ENCODE data around the gene CDH19.

DNA sequence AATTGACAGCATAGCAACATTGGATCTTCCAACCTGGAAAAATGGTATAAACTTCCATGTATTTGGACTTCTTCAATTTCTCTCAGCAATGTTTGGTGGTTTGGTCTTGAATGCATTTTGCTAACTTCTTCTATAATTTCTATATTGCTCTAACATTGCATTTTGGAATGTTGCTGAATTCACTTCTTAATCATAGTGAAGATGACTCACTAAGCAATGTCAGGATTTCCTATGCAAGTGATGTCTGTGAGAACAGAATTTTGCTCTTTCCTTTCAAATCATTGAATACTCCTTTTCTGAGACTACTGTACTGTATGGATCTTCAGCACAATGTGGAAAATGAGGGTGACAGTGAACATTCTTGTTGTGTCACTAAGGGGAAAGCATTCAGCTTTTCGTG lies 28.9 kb upstream of the CDH19 start:
- TF ChIP-seq, protein P1, sequence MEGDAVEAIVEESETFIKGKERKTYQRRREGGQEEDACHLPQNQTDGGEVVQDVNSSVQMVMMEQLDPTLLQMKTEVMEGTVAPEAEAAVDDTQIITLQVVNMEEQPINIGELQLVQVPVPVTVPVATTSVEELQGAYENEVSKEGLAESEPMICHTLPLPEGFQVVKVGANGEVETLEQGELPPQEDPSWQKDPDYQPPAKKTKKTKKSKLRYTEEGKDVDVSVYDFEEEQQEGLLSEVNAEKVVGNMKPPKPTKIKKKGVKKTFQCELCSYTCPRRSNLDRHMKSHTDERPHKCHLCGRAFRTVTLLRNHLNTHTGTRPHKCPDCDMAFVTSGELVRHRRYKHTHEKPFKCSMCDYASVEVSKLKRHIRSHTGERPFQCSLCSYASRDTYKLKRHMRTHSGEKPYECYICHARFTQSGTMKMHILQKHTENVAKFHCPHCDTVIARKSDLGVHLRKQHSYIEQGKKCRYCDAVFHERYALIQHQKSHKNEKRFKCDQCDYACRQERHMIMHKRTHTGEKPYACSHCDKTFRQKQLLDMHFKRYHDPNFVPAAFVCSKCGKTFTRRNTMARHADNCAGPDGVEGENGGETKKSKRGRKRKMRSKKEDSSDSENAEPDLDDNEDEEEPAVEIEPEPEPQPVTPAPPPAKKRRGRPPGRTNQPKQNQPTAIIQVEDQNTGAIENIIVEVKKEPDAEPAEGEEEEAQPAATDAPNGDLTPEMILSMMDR (IDR thresholded peaks at IDR 0.05; ENCODE audit: low read depth, low read length), result no peak
- TF ChIP-seq, protein P2, sequence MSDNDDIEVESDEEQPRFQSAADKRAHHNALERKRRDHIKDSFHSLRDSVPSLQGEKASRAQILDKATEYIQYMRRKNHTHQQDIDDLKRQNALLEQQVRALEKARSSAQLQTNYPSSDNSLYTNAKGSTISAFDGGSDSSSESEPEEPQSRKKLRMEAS (IDR thresholded peaks at IDR 0.05; ENCODE audit: low read depth, low read length), result no peak
- no peak for TF ChIP-seq POLR2A (IDR thresholded peaks at IDR 0.05; ENCODE audit: extremely low read depth, insufficient read length)

All from NB4 (cell line).